Measurements from ENCODE around the gene MEIKIN.
A peak's percentile ranks its signal among the peaks of the same experiment; 100 is the strongest.

The MEIKIN gene

GRCh38 chr5:131945551-131946168, at the start of gene MEIKIN:
TSS of gene MEIKIN (minus strand) at chr5:131945663. CDS start at chr5:131945505, 158 bp downstream.
- no peak for DNase-seq (ENCODE audit: low spot score)

GRCh38 chr5:131994533-131995226, 49.2 kb upstream of the MEIKIN start:
- no peak for DNase-seq (ENCODE audit: low spot score)

GRCh38 chr5:131994090-131994489, 48.6 kb upstream of the MEIKIN start:
- DNase-seq (ENCODE audit: low spot score), result no peak

DNA sequence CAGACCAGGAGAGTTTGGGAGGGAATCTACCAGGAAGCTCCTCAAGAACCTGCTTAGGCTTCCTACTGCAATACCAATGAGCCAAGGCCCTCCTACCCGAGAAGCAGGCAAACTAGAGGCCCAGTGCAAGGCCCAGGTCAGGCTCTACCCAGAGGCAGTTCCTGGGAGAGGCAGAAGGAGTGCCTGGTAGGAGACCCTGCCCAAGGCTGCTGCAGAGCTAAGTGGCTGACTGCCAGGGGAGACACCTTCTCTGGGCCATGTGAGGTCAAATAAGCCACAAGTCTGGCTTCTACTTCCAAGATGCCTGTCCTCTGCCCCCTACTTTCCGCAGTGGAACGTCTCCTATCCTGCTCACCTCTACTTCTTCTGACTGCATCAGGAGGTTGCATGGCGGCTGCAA, 48.2 kb upstream of the MEIKIN start:
- DNase-seq (ENCODE audit: low spot score), result no peak

DNA sequence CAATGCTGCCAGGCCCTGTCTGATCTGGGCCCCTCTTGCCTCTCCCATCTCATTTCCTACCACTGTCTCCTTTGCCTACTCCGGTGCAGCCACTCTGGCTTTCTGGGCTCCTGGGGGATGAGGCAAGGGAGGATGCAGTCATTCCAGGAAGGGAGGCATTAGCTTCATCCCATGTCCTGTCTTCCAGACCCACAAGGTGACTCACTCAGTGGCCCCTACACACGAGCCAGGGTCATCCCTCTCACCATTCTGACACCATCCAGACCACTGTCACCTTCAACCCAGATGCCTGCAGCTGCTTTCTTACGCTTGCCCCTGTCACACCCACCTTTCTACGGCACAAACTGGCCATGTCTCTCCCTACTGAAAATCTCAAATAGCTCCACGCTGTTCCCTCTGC, 46.9 kb upstream of the MEIKIN start:
- DNase-seq (ENCODE audit: low spot score), result no peak

DNA sequence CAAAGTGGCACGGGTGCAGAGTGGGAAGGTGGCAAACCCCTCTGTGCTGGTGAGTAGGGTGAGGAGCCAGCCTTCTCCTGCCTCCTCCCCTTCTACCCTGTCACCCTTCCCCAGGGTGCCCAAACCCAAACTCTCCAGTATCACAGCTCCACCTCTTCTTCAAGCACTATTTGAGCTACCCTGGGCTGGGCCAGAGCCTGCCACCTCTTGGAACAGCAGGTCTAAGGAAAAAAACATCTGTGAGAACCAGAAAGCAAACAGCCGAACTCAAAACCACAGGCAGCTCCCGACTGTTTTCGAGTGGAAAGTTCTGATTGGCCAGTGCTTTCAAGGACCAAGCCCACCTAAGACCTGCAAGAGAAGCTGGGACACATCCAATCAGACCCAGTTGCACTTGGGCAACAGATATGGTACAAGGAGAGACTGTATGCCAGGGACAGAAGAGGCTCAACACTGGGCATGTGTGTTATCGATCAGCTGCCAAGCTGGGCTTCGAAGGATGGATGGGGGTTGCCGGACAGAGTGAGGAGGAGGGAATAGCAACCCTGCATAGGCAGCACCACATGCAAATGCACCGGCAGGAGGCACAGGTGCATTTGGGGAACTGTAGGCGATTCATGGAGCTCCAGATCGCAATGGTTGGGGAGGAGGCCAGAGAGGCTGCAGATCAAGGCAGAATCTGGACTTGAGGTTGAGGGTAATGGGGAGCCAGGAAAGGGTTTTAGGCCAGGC, 46.3 kb upstream of the MEIKIN start:
- DNase-seq (ENCODE audit: low spot score), result no peak

DNA sequence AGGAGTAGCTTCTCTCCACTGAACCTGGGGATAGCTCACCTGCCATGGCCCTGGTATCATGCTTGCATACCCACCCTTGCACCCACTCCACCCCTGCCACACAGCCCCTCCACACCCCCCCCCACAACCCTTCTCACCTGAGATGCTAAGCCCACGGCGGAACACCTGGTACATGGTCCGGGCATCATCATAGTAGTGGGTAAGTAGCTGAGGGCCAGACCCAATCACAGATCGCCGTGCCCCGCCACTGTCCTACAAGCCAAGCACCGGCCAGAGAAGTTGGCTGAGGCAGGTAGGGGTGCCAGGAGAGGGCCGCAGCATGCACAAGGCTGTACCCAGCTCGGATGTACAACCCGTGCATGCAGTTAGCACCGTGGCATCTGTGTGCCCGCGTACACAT, 45.3 kb upstream of the MEIKIN start:
- no peak for DNase-seq (ENCODE audit: low spot score)

DNA sequence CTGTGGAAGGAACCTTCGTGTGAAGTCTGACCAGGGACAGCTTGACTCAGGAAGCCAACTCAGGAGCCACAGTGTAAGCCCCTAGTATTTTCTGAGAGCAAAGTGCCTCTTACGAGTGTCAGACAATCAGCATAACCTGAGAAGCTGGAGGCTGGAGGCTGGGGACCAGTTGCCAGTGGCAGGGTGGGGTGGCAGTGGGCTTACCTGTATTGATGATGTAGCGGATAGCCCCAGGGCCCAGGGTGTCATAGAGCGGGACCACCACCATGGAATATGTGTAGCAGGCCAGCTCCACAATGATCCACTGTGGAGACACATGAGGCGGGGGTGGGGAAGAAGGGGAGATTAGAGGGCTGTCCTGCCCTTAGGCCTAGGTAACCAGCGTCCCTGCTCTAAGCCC, 43.1 kb upstream of the MEIKIN start:
- DNase-seq (ENCODE audit: low spot score), result no peak

- DNase-seq (ENCODE audit: low spot score), result no peak
These were observed 41.8 kb upstream of the MEIKIN start for GRCh38 chr5:131987251-131987650.

GRCh38 chr5:131986161-131986912, 40.9 kb upstream of the MEIKIN start:
- DNase-seq (ENCODE audit: low spot score), result no peak

DNA sequence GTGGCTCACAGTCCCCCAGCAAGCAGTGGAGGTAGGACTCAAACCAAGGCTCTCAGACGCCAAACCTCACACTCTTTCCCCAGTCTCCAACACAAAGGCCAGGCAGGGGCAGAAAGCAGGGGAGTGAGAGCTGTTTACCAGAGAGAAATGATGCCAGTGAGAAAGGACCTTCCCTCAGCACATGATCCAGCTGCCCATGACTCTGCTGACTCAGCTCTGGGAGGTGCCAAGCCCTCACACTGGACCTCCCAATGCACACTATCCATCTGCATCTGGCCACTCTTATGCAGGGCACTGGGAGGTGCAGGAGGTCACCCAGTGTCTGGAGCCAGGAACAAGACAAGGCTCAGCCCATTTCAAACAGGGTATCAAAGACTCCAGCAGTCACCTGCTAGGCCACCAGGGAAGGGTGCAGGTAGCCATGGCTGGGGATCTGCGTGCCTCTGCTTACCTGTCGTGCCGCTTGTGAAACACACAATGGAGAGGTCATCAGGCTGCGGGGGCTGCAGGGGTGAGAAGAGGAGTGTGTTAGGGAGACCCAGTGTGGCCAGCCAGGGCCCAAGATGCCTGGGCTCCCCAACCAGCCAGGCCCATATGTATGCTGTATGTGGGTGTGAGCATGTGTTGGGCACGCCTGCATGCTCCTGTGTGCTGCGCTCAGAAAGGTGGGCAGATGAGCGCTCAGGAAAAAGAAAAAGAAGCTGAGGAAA, 39.6 kb upstream of the MEIKIN start:
- no peak for DNase-seq (ENCODE audit: low spot score)

- DNase-seq (ENCODE audit: low spot score), result no peak
These were observed 37.8 kb upstream of the MEIKIN start for GRCh38 chr5:131983244-131983771.

- no peak for DNase-seq (ENCODE audit: low spot score)
These were observed 36.1 kb upstream of the MEIKIN start for GRCh38 chr5:131981516-131981915.

- DNase-seq (ENCODE audit: low spot score), result no peak
These were observed 35.2 kb upstream of the MEIKIN start for GRCh38 chr5:131980696-131981095.

GRCh38 chr5:131979816-131980215, 34.4 kb upstream of the MEIKIN start:
- no peak for DNase-seq (ENCODE audit: low spot score)

DNA sequence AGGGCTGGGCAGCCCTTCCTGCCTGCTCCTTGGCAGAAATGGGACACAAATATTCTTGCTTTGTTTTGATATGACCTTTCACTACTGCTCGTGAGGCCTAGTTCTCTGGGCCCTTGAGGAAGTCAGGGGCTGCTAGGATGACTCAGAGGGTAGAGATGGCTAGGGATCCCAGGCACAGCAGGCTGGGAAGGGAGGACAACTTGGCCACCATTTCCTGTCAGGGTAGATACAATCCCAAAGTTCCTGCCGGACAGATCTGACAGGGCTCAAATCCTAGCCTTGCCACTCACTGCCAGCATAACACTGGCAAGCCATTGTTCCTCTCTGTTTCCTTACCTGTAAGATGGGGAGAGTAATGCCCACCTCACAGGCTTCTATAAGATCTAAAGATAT, 31.7 kb upstream of the MEIKIN start:
- DNase-seq (ENCODE audit: low spot score), result no peak

DNA sequence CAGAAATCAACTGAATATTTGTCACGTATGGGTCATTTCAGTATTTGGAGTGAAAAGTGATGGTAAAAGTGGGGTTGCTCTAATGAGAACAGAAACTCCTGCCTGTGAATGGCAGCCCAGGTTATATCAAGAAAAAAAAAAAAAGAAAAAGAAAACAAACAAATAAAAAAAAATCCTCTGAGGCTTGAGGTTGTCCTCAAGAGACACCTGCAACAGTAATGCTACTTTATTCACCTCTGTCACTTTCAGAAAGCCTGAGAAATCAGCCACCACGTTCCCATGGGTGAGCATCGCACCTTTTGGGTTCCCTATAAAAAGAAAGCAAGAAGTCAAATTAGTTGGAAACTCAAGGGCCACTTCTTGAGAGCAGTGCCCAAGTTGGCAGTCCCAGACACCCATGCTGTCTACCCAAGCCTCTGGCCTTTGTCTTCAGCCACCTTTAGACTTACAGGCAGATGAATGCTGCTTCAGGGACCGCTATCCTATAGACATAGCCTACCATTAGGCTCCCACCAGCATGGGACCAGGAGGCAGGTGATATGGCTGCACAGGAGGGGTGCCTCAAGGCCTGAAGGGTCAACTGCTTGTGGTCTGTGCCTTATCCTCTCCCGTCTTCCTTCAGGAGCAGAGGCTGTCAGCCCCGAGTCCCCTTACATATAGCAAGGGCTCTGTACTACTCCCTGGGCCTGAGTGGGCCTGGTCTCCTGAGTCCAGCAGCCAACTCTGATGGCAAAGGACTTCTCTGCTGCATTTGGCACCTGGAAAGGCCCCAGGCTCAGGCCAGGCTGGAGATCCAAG, 31.1 kb upstream of the MEIKIN start:
- DNase-seq (ENCODE audit: low spot score), result no peak

GRCh38 chr5:131974956-131975726, 29.7 kb upstream of the MEIKIN start:
- DNase-seq (ENCODE audit: low spot score), result peak; percentile 68

DNA sequence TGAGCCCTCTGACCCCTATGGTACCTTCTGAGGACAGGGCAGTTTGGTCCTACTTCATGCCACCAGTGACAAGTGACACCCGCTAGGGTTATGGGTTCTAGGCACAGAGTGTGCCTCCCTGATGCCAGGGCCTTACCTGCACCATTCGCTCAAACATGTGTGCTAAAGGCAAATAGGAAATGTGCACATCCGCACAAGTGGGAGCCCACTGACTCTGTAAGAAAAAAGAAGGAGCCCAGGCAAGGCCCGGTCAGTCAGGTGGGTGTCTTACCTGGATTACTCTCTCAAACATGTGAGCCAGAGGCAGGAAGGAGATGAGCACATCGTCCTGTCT, 29.1 kb upstream of the MEIKIN start:
- DNase-seq (ENCODE audit: low spot score), result no peak

DNA sequence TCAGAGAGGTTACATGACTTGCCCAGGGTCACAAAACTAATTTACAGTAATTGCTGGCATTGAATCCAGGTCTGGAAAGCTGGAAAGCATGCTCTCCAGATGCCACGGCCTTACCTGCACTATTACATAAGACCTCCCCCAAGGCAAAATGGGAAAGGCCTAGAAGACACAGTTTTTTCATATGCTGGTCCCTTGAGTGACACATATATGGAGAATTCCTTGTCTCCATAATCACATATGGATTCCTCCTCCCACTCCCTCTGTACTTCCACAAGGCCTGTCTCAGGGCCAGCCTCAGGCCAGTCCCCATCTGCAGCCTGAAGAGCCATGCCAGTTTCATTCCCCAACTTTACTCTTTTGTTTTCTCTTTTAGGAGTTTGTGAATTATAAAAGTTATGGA, 28.6 kb upstream of the MEIKIN start:
- DNase-seq (ENCODE audit: low spot score), result no peak
